Endodermal cell (in vitro differentiated cells): ENCODE measurements around the gene EXOSC1. TPM values are rescaled to one million over a fixed set of nuclear protein-coding genes. Genes with fewer than 3 reads are reported as not detected.
A peak's percentile ranks its signal among the peaks of the same experiment; 100 is the strongest.
"Not testable (repeated sequence)": the region's sequence is repeated elsewhere in the genome, so short reads cannot be mapped to it uniquely, and the experiment has no call there.

Experiments
- DNase-seq: peaks from one replicate; pipeline ENCODE4 v3.0.0-alpha.2; 2017
- H3K27ac ChIP-seq: 2 replicates; pipeline ENCODE4 v1.5.1; 2013; ENCODE audit warnings: mild to moderate bottlenecking, low read depth, low read length, moderate library complexity
- H3K27me3 ChIP-seq: 2 replicates; pipeline ENCODE4 v1.6.1; 2013; ENCODE audit warnings: mild to moderate bottlenecking, low read length, moderate library complexity; ENCODE audit not compliant: insufficient read depth, control insufficient read depth, poor library complexity, severe bottlenecking
- H3K36me3 ChIP-seq: 2 replicates; pipeline ENCODE4 v1.7.0; 2013; ENCODE audit warnings: mild to moderate bottlenecking, low read length, moderate library complexity; ENCODE audit not compliant: control insufficient read depth, insufficient read depth
- H3K4me1 ChIP-seq: one replicate; pipeline ENCODE4 v1.7.0; 2013; ENCODE audit warnings: low read length; ENCODE audit not compliant: control insufficient read depth, insufficient read depth
- H3K4me3 ChIP-seq: 2 replicates; pipeline ENCODE4 v1.5.1; 2013; ENCODE audit warnings: mild to moderate bottlenecking, low read length, moderate library complexity
- H3K9ac ChIP-seq: 2 replicates; pipeline ENCODE4 v1.6.1; 2013; ENCODE audit warnings: mild to moderate bottlenecking, low read length, moderate library complexity; ENCODE audit not compliant: poor library complexity, severe bottlenecking; ENCODE audit errors: extremely low read depth
- H3K9me3 ChIP-seq: 2 replicates; pipeline ENCODE4 v1.6.1; 2013; ENCODE audit warnings: mild to moderate bottlenecking, low read length, moderate library complexity; ENCODE audit not compliant: control insufficient read depth
- H3K27ac Mint-ChIP-seq: 2 replicates; pipeline ENCODE4 v1.8.0; 2020; ENCODE audit warnings: mixed read lengths
- H3K27me3 Mint-ChIP-seq: 2 replicates; pipeline ENCODE4 v1.8.0; 2021; ENCODE audit warnings: mild to moderate bottlenecking, mixed read lengths; ENCODE audit not compliant: insufficient read depth
- H3K36me3 Mint-ChIP-seq: 2 replicates; pipeline ENCODE4 v1.8.0; 2020; ENCODE audit warnings: low read depth, mixed read lengths
- H3K4me1 Mint-ChIP-seq: 2 replicates; pipeline ENCODE4 v1.8.0; 2020; ENCODE audit warnings: mixed read lengths
- H3K4me3 Mint-ChIP-seq: 2 replicates; pipeline ENCODE4 v1.8.0; 2020; ENCODE audit warnings: mild to moderate bottlenecking, moderate library complexity, mixed read lengths
- H3K9me3 Mint-ChIP-seq: 2 replicates; pipeline ENCODE4 v1.8.0; 2020; ENCODE audit warnings: mild to moderate bottlenecking, mixed read lengths
- CTCF ChIP-seq: fragments of 200-600 bp; sonication (generic); conservative IDR thresholded peaks from 2 replicates; pipeline ENCODE4 v1.5.0; 2021; ENCODE audit warnings: antibody characterized with exemption, mild to moderate bottlenecking
- WGBS, 2 experiments: methylation state at CpG; one replicate each; pipeline versions ENCODE4 v1.1.5 to v1.1.7; 2013; ENCODE audit warnings: missing lambda C conversion rate in 2 of 2, mixed read lengths in 1 of 2; ENCODE audit not compliant: insufficient coverage in 1 of 2, insufficient read length in 1 of 2; 5-methylcytosine and 5-hydroxymethylcytosine counted together
- total RNA-seq, 2 donors: library from RNA; stranded (reverse); fragmentation: NEBNext Ultra II Directional in 1 of 2; extraction: Animal tissue kit (Norgen Biotek cat#: 25700) in 1 of 2; gene quantifications; 2 replicates in 1 of 2; 3 replicates in 1 of 2; pipeline ENCODE4 v1.2.1, GENCODE V29; 2021

EXOSC1 gene
- total RNA-seq, 2 donors from 2014 or later = 48.9 to 55.6 TPM

DNA sequence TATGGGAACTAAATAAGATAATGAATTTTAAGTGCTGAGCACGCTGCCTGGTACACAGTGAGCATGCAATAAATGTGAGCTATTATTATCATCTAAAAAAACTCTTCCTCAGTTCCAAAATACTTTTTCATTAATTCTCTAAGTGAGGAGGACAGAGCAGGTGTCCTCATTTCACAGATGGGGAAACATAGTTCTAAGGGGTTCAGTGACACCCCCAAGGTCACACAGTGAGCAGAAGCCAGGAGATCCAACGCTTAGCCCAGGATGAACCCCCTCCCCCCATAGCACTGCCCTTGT is 37.9 kb downstream of the EXOSC1 start:
- no peaks in the 10 kb centered on the region for H3K27me3 ChIP-seq
- H3K36me3 ChIP-seq = no peaks in the 10 kb centered on the region
- WGBS, 2 experiments = 86 to 100% methylated on average over 1 to 2 of the region's 2 CpGs
- no peak overlapping the region for H3K27ac ChIP-seq
- no peak for DNase-seq
- no peaks in the 10 kb centered on the region for H3K4me1 Mint-ChIP-seq
- H3K27ac Mint-ChIP-seq = no peak overlapping the region
- no peaks in the 10 kb centered on the region for H3K4me1 ChIP-seq
- H3K27me3 Mint-ChIP-seq = no peaks in the 10 kb centered on the region
- H3K4me3 ChIP-seq = no peak overlapping the region
- no peak overlapping the region for H3K9ac ChIP-seq
- no peaks in the 10 kb centered on the region for H3K36me3 Mint-ChIP-seq
- TF ChIP-seq CTCF = no peak
- H3K4me3 Mint-ChIP-seq = no peak overlapping the region
- H3K9me3 Mint-ChIP-seq = no peaks in the 10 kb centered on the region
- H3K9me3 ChIP-seq = no peaks in the 10 kb centered on the region

DNA sequence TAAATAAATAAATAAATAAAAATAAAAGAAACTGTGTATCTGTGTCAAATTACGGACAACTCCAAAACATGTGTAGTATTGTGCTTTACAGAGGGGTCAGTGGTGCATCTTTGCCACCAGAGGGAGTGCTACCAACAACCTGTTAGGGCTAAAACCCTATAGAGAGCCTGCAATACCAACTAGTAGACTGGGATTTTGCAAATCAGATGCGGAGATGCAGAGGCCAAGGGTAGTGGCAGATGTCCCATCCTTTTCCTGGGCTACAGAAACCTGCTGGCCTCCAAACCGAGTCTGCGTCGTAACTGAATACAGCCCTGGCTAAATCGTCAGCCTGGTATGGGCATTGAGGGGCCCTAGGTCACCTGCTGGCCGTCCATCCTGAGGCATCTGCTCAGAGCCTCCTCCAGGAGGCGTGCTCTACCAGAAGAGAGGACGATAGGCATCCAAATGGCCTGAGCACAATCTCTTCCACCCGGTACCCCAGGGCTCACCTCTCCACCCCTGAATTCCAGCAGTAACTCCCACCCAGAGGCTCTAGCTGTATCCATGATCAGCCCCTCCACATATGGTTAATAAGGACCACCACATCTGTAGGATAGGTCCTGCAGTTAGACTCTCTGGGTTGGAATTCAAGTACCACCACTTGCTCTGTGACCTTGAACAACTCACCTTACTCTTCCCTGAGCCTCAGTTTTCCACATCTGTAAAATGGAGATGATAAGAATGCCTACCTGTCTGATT is 38.4 kb downstream of the EXOSC1 start:
- H3K4me1 ChIP-seq = no peaks in the 10 kb centered on the region
- no peaks in the 10 kb centered on the region for H3K4me1 Mint-ChIP-seq
- no peaks in the 10 kb centered on the region for H3K36me3 ChIP-seq
- TF ChIP-seq CTCF = peak; percentile 93
- no peaks in the 10 kb centered on the region for H3K27me3 ChIP-seq
- peak overlapping the region; percentile 83 for H3K27ac Mint-ChIP-seq
- H3K9me3 Mint-ChIP-seq = no peaks in the 10 kb centered on the region
- no peak overlapping the region for H3K9ac ChIP-seq
- H3K27ac ChIP-seq = no peak overlapping the region
- no peaks in the 10 kb centered on the region for H3K27me3 Mint-ChIP-seq
- WGBS, 2 experiments = 15 to 18% methylated on average over 9 to 10 of the region's 10 CpGs
- H3K4me3 Mint-ChIP-seq = peak overlapping the region; percentile 44
- DNase-seq = peak; percentile 93
- H3K36me3 Mint-ChIP-seq = no peaks in the 10 kb centered on the region
- H3K4me3 ChIP-seq = no peak overlapping the region
- H3K9me3 ChIP-seq = no peaks in the 10 kb centered on the region

DNA sequence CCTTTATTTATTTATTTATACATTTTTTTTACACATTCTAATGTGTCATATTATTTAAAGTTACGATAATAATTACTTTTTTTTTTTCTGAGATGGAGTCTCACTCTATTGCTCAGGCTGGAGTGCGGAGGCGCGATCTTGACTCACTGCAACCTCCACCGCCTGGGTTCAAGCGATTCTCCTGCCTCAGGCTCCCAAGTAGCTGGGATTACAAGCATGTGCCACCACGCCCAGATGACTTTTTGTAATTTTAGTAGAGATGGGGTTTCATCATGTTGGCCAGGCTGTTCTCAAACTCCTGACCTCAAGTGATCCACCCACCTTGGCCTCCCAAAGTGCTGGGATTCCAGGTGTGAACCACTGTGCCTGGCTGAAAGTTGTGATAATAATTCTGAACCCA is 39.3 kb downstream of the EXOSC1 start:
- H3K36me3 Mint-ChIP-seq, H3K9ac ChIP-seq, H3K36me3 ChIP-seq, H3K27ac ChIP-seq, H3K4me3 Mint-ChIP-seq, H3K27me3 Mint-ChIP-seq, H3K27me3 ChIP-seq, H3K4me3 ChIP-seq, H3K27ac Mint-ChIP-seq, H3K4me1 Mint-ChIP-seq, H3K9me3 ChIP-seq, H3K9me3 Mint-ChIP-seq, DNase-seq, H3K4me1 ChIP-seq: not testable (repeated sequence)
- WGBS, 2 experiments = 93 to 96% methylated on average over 4 to 7 of the region's 7 CpGs

DNA sequence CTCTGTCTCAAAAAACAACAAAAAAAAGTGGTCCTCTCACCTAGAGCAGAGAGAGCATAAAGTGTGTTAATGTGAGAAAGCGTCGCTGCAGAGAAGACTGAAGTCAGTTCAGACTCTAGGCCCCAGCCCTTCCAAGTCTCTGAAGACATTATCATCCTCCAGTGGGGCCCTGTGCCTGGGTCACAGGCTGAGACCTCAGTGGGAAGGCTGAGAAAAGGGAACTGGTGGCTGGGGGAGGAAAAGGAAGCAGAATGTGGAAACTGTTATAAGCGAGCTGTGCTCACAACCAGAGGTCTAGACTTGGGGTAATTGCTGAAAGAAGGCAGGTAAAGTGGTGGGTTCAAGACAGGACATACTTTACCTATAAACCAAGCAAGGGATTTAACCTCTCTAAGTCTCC is 39.7 kb downstream of the EXOSC1 start:
- no peaks in the 10 kb centered on the region for H3K27me3 Mint-ChIP-seq
- H3K4me1 Mint-ChIP-seq = no peaks in the 10 kb centered on the region
- no peaks in the 10 kb centered on the region for H3K36me3 Mint-ChIP-seq
- Histone ChIP-seq H3K27me3 (no peaks in the 10 kb centered on the region), H3K27ac (no peak overlapping the region), H3K9ac (no peak overlapping the region), H3K9me3 (no peaks in the 10 kb centered on the region), H3K4me3 (no peak overlapping the region), H3K4me1 (no peaks in the 10 kb centered on the region), H3K36me3 (no peaks in the 10 kb centered on the region)
- peak overlapping the region; percentile 66 for H3K27ac Mint-ChIP-seq
- WGBS, 2 experiments = 92 to 100% methylated on average over 1 to 3 of the region's 3 CpGs
- DNase-seq = no peak
- H3K9me3 Mint-ChIP-seq = no peaks in the 10 kb centered on the region
- no peak for TF ChIP-seq CTCF
- H3K4me3 Mint-ChIP-seq = no peak overlapping the region
